GM23338 (cell line): ENCODE results near the gene MAPKAPK2. TPM values are rescaled to one million over a fixed set of nuclear protein-coding genes. Genes with fewer than 3 reads are reported as not detected.

ENCODE experiments used
- ATAC-seq: fragments of 200-7000 bp; cut with Tn5 transposase; 3 replicates; pipeline ENCODE4 v1.9.1; 2020
- DNase-seq: peaks from one replicate; pipeline ENCODE4 v3.0.0-alpha.2; 2015; ENCODE audit warnings: low spot score
- H2AFZ ChIP-seq: fragments of 200-600 bp; sonication (generic); 2 replicates; pipeline ENCODE4 v1.8.0; 2016; ENCODE audit warnings: antibody characterized with exemption, mild to moderate bottlenecking, moderate library complexity
- H3F3A ChIP-seq: fragments of 200-600 bp; sonication (generic); replicated peaks from 2 replicates; pipeline ENCODE4 v1.8.0; 2017; ENCODE audit warnings: antibody characterized with exemption, mixed run types, low read depth
- H3K27ac ChIP-seq: fragments of 200-600 bp; sonication (generic); 2 replicates; pipeline ENCODE4 v1.6.1; 2016; ENCODE audit warnings: low read depth
- H3K27me3 ChIP-seq: fragments of 200-600 bp; sonication (generic); 2 replicates; pipeline ENCODE4 v1.8.0; 2016; ENCODE audit warnings: mild to moderate bottlenecking, mixed run types, moderate library complexity; ENCODE audit not compliant: insufficient read depth
- H3K36me3 ChIP-seq: fragments of 200-600 bp; sonication (generic); 2 replicates; pipeline ENCODE4 v1.8.0; 2016; ENCODE audit warnings: mild to moderate bottlenecking; ENCODE audit not compliant: insufficient read depth
- H3K4me1 ChIP-seq: fragments of 200-600 bp; sonication (generic); 2 replicates; pipeline ENCODE4 v1.8.0; 2016; ENCODE audit warnings: mild to moderate bottlenecking, moderate library complexity; ENCODE audit not compliant: insufficient read depth
- H3K4me2 ChIP-seq: fragments of 200-600 bp; sonication (generic); 2 replicates; pipeline ENCODE4 v1.7.1; 2017; ENCODE audit warnings: mixed run types
- H3K4me3 ChIP-seq: fragments of 200-600 bp; sonication (generic); 2 replicates; pipeline ENCODE4 v1.6.1; 2016; ENCODE audit warnings: mixed run types
- H3K79me2 ChIP-seq: fragments of 200-600 bp; sonication (generic); replicated peaks from 2 replicates; pipeline ENCODE4 v1.8.0; 2017; ENCODE audit warnings: mild to moderate bottlenecking; ENCODE audit not compliant: insufficient read depth
- H3K9me2 ChIP-seq: fragments of 200-600 bp; sonication (generic); 2 replicates; pipeline ENCODE4 v1.8.0; 2017; ENCODE audit not compliant: insufficient read depth
- H4K20me1 ChIP-seq: fragments of 200-600 bp; sonication (generic); replicated peaks from 2 replicates; pipeline ENCODE4 v1.8.0; 2017; ENCODE audit warnings: mild to moderate bottlenecking; ENCODE audit not compliant: insufficient read depth
- H3K27ac Mint-ChIP-seq: 2 replicates; pipeline ENCODE4 v1.8.0; 2020; ENCODE audit warnings: inconsistent platforms, mild to moderate bottlenecking, moderate library complexity, mixed read lengths
- H3K27me3 Mint-ChIP-seq: 3 replicates; pipeline ENCODE4 v1.8.0; 2022; ENCODE audit warnings: low read depth, mild to moderate bottlenecking, moderate library complexity, mixed read lengths, inconsistent platforms; ENCODE audit not compliant: insufficient read depth, poor library complexity
- H3K36me3 Mint-ChIP-seq: 3 replicates; pipeline ENCODE4 v1.8.0; 2021; ENCODE audit warnings: low read depth, mild to moderate bottlenecking, inconsistent platforms, moderate library complexity, mixed read lengths
- H3K4me1 Mint-ChIP-seq: 3 replicates; pipeline ENCODE4 v1.8.0; 2020; ENCODE audit warnings: mild to moderate bottlenecking, inconsistent platforms, mixed read lengths
- H3K4me3 Mint-ChIP-seq: 3 replicates; pipeline ENCODE4 v1.8.0; 2021; ENCODE audit warnings: moderate library complexity, mild to moderate bottlenecking, inconsistent platforms, mixed read lengths
- H3K9me3 Mint-ChIP-seq: 3 replicates; pipeline ENCODE4 v1.8.0; 2020; ENCODE audit warnings: moderate library complexity, mild to moderate bottlenecking, inconsistent platforms, mixed read lengths
- CREB1 ChIP-seq: fragments of 250-450 bp; sonication (Bioruptor Pico); IDR thresholded peaks from 2 replicates; pipeline ENCODE4 v1.5.0; 2020; ENCODE audit warnings: low read depth, mild to moderate bottlenecking, moderate library complexity
- CTCF ChIP-seq, 2 experiments: fragments of 200-600 bp in 1 of 2; sonication (generic) in 1 of 2; conservative IDR thresholded peaks; 2 replicates each; pipeline versions ENCODE4 v1.5.1 to v1.6.1; 2016 to 2017; ENCODE audit warnings: antibody characterized with exemption in 2 of 2, low read depth in 2 of 2, mild to moderate bottlenecking in 2 of 2, moderate library complexity in 1 of 2
- EZH2 ChIP-seq: fragments of 200-600 bp; sonication (generic); IDR thresholded peaks from one replicate; pipeline ENCODE4 v1.8.0; 2017; ENCODE audit warnings: antibody characterized with exemption, mild to moderate bottlenecking, low read depth; ENCODE audit not compliant: unreplicated experiment
- EZH2phosphoT487 ChIP-seq: fragments of 200-600 bp; sonication (generic); IDR thresholded peaks from one replicate; pipeline ENCODE4 v1.8.1; 2018; ENCODE audit warnings: antibody characterized with exemption; ENCODE audit not compliant: unreplicated experiment
- JUNB ChIP-seq: IDR thresholded peaks from one replicate; pipeline ENCODE4 v1.6.1; 2016; ENCODE audit warnings: antibody characterized with exemption; ENCODE audit not compliant: unreplicated experiment
- POLR2AphosphoS5 ChIP-seq: IDR thresholded peaks from 2 replicates; pipeline ENCODE4 v1.6.1; 2016; ENCODE audit warnings: antibody characterized with exemption, low read depth
- STAT1 ChIP-seq: IDR thresholded peaks from one replicate; pipeline ENCODE4 v1.6.1; 2016; ENCODE audit warnings: antibody characterized with exemption; ENCODE audit not compliant: unreplicated experiment
- ZNF114 ChIP-seq: fragments of 250-450 bp; sonication (Bioruptor Pico); IDR thresholded peaks from 2 replicates; pipeline ENCODE4 v1.5.0; 2020; ENCODE audit warnings: mild to moderate bottlenecking, moderate library complexity
- ZNF331 ChIP-seq: fragments of 250-450 bp; sonication (Bioruptor Pico); IDR thresholded peaks from 2 replicates; pipeline ENCODE4 v1.5.0; 2020; ENCODE audit warnings: low read depth, mild to moderate bottlenecking, moderate library complexity
- polyA plus RNA-seq: library from polyadenylated mRNA; unstranded; fragments of >200 nt; fragmentation: Nextera tagmentation; extraction: Ambion mirVana; gene quantifications from 2 replicates; pipeline ENCODE4 v1.2.1, GENCODE V29; 2016
- total RNA-seq: library from RNA; depleted of rRNA; stranded (reverse); fragments of >200 nt; shearing (Covaris generic); gene quantifications from 2 replicates; pipeline ENCODE4 v1.2.3, GENCODE V29; 2014

The MAPKAPK2 gene
- total and polyA plus RNA-seq, 2 experiments from 2014 or later, result 10.1 to 30.4 TPM

- 0 out of 4 replicates have a peak, but pooled peaks of 1 of the 2 experiments have one; percentile 0 for TF ChIP-seq CTCF (conservative IDR thresholded peaks at IDR 0.05; ENCODE audit: low read depth in 2 of 2)
- TF ChIP-seq EZH2, result no peak
- TF ChIP-seq CREB1 (CRISPR knock-in tag), result peak; percentile 77; the same call in 1 of the 2 replicates
- no peak for TF ChIP-seq ZNF331 (CRISPR knock-in tag)
- no peak for TF ChIP-seq STAT1
- peak; percentile 94 for TF ChIP-seq POLR2AphosphoS5
- Histone ChIP-seq H3K79me2 (no peaks in the 10 kb centered on the region), H3K36me3 (no peaks in the 10 kb centered on the region), H3K27ac (peak within 1 kb of the TSS; percentile 52; the same call in 1 of the 2 replicates), H3K4me1 (peaks cover 24% of the 10 kb centered on the region), H4K20me1 (no peaks in the 10 kb centered on the region), H2AFZ (peak within 1 kb of the TSS; percentile 98), H3K4me3 (peak within 1 kb of the TSS; percentile 90), H3F3A (peaks cover 10% of the 10 kb centered on the region), H3K27me3 (peaks cover 21% of the 10 kb centered on the region), H3K4me2 (peak within 1 kb of the TSS; percentile 99), H3K9me2 (no peaks in the 10 kb centered on the region)
- peaks cover 6% of the 10 kb centered on the region for H3K27me3 Mint-ChIP-seq
- peak within 1 kb of the TSS; percentile 91 for H3K27ac Mint-ChIP-seq
- ATAC-seq (peak; percentile 90), DNase-seq (peak; percentile 95)
- H3K9me3 Mint-ChIP-seq, result no peaks in the 10 kb centered on the region; the same call in 2 of the 3 replicates
- H3K4me3 Mint-ChIP-seq, result peak within 1 kb of the TSS; percentile 81
- peaks cover 28% of the 10 kb centered on the region for H3K4me1 Mint-ChIP-seq
- H3K36me3 Mint-ChIP-seq, result no peaks in the 10 kb centered on the region; the same call in 2 of the 3 replicates
These were observed 49.4 kb upstream of the MAPKAPK2 start, which contains the start of gene DYRK3 for GRCh38 chr1:206635080-206635977. TSS of gene DYRK3 (plus strand) at chr1:206635536. CDS start at chr1:206635704, 168 bp downstream.

- H3K36me3 Mint-ChIP-seq, result no peaks in the 10 kb centered on the region; the same call in 2 of the 3 replicates
- H3K27ac ChIP-seq, result no peak overlapping the region
- H3K9me2 ChIP-seq, result no peaks in the 10 kb centered on the region
- no peak for DNase-seq
- peak overlapping the region; percentile 92 for H2AFZ ChIP-seq
- no peaks in the 10 kb centered on the region; the same call in 2 of the 3 replicates for H3K9me3 Mint-ChIP-seq
- H4K20me1 ChIP-seq, result no peaks in the 10 kb centered on the region
- peak overlapping the region; percentile 90 for H3K4me3 ChIP-seq
- peaks cover 28% of the 10 kb centered on the region for H3K4me1 Mint-ChIP-seq
- peaks cover 7% of the 10 kb centered on the region for H3K27me3 Mint-ChIP-seq
- peaks cover 10% of the 10 kb centered on the region for H3F3A ChIP-seq
- H3K36me3 ChIP-seq, result 0 out of 2 replicates have a peak, but pooled peaks cover 3% of the 10 kb centered on the region
- no peak overlapping the region for H3K27ac Mint-ChIP-seq
- H3K79me2 ChIP-seq, result no peaks in the 10 kb centered on the region
- peaks cover 21% of the 10 kb centered on the region for H3K27me3 ChIP-seq
- peak overlapping the region; percentile 81 for H3K4me3 Mint-ChIP-seq
- peak; percentile 12 for ATAC-seq
- H3K4me2 ChIP-seq, result peak overlapping the region; percentile 99
- peaks cover 24% of the 10 kb centered on the region for H3K4me1 ChIP-seq
- TF ChIP-seq EZH2 (no peak), JUNB (no peak), CTCF (conservative IDR thresholded peaks at IDR 0.05; ENCODE audit: low read depth in 2 of 2) (no peak), EZH2phosphoT487 (no peak), ZNF114 (CRISPR knock-in tag) (no peak)
These were observed 48.7 kb upstream of the MAPKAPK2 start for GRCh38 chr1:206635978-206636345.
